Embryonic facial prominence (tissue), 1 donor: ENCODE results near the gene TOLLIP.
"Not testable (repeated sequence)": the region's sequence is repeated elsewhere in the genome, so short reads cannot be mapped to it uniquely, and the experiment has no call there.

ENCODE experiments used
- DNase-seq: peaks from one replicate; pipeline ENCODE4 v3.0.0-alpha.2; 2016; ENCODE audit errors: extremely low spot score

TOLLIP gene

DNA sequence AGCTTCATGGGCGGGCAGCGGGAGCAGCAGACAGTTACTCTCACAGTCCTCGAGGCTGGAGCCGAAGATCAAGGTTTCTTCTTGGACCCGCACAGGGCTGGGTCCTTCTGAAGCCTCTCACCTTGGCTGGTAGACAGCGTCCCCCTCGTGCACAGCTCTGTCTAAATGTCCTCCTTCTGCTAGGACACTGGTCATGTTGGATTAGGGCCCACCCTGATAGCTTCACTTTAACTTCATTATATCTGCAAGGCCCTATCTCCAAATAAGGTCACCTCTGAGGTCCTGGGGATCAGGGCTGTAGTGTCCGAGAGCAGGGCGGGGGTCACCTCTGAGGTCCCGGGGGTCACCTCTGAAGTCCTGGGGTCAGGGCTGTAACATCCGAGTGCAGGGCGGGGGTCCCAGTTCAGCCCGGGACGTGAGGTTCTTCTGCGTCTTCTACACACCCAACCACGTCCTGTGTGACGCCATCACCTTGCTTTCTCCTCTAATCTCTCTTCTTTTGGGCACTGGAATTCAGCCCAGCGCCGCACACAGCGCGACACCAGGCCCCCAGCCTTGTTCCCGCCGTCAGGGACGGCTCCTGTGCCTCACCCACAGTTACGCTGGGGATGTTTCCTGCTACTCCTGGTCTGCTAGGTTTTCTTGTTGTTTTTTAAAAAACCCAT is 34.1 kb upstream of the TOLLIP start:
- no peak for DNase-seq

DNA sequence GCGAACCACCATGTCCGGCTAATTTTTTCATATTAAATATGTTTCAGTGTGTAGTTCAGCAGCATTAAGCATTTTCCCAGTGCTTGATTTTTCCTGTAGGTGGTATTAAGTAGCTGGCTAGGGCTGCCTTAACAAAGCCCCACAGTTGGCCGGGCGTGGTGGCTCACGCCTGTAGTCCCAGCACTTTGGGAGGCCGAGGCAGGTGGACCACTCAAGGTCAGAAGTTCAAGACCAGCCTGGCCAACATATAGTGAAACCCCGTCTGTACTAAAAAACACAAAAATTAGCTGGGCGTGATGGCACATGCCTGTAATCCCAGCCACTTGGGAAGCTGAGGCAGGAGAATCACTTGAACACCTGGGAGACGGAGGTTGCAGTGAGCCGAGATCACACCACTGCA is 33.5 kb upstream of the TOLLIP start:
- no peak for DNase-seq

DNA sequence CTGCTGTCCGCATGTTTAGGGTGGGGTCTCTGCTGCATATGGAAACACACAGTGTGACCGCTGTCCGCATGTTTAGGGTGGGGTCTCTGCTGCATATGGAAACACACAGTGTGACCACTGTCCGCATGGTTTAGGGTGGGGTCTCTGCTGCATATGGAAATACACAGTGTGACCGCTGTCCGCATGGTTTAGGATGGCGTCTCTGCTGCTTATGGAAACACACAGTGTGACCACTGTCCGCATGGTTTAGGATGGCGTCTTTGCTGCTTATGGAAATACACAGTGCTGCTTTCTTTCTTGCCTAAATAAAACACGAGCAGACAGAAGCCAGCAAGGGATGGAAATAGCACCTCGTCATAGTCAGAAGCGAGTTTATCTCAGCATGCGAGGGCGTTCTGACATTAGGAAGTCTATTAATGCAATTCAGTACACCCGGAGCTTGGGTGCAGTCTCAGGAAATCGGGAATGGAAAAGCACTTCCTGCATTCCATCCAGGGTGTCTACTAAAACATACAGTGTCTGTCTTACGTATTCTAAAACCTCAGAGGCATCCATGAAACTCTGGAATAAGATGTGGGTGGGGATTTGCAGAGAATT is 32.6 kb upstream of the TOLLIP start:
- no peak for DNase-seq

DNA sequence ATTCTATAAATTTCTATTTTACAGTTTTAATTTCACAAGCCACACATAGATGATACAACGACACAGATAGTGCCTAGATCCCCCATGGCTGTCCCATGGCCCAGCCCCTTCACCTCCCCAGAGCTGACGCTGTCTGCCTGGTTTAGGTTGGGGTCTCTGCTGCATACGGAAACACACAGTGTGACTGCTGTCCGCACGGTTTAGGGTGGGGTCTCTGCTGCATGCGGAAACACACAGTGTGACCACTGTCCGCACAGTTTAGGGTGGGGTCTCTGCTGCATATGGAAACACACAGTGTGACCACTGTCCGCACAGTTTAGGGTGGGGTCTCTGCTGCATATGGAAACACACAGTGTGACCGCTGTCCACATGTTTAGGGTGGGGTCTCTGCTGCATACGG is 31.8 kb upstream of the TOLLIP start:
- not testable (repeated sequence) for DNase-seq

DNA sequence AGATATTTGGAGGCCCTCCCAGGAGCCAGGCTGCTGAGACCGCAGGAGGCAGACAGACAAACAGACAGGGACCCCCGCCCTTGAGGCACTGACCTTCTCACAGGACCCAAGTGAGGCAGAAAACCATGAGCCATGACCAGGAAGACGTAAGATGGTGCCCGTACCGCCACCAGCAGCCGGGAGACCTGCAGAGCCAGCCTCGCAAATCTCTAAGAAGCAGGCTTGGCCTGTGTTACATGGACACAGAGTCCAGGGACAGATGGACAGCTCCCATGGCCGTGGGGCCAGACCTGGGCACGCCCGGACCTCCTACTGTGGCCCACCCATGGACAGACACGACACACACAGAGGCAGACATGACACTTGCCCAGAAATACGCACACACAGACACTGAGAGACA is 30.7 kb upstream of the TOLLIP start:
- DNase-seq = no peak

DNA sequence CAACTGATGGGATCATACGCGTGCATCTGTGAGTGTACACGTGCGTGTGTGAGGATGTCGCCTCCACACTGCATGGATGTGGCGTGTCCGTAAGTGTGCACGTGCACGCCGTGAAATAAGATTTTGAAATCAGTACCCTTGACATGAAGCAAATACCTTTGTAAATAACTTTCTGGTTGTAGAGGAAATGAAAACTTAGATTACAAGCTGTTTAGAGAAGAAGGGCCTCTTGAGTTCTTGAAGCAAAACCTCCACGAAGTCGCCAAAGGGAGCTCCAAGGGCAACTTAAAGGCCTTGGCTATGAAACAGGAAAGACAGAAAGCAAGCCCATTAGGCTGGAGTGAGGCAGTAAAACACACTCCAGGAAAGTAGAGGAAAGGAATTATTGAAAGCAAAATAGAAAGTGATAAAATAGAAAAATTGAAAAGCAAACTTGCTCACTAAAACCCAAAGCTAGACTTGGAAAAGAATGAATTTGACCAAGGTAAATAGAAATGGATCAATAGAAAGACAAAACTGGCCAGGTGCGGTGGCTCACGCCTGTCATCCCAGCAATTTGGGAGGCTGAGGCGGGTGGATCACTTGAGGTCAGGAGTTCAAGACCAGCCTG is 29.7 kb upstream of the TOLLIP start:
- no peak for DNase-seq

DNA sequence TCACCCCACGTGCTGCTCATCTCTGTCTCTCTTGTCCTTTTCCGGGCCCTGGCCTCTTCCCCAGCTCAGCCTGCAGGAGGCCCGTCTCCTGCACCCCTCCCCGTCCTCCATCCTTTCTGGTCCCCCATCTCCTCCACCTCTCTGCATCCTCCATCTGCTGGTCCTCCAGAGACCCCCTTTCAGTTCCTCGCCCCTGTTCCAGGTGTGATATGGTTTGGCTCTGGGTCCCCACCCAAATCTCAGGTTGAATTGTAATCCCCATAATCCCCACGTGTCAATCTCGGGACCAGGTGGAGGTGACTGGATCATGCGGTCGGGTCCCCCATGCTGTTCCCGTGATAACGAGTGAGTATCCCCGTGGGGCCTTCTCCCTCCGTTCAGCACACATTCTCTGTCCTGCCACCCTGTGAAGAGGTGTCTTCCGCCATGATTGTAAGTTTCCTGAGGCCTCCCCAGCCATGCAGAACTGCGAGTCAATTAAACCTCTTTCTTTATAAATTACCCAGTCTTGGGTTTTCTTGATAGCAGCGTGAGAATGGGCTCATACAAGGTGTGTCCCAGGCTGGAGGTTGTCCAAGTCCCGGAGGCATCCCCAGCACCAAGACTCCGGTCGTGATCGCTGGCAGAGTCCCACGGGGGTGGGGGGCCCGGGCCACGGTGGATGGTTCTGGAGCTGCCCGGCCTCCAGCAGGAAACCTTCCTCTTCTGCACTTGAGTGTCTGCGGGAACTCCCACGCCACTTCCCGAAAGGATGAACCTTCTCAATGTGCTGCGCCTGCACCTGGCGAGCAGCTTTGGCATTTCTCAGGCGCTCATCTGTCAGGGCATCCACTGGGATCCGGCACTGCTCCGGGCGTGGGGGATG is 29.0 kb upstream of the TOLLIP start:
- no peak for DNase-seq

DNA sequence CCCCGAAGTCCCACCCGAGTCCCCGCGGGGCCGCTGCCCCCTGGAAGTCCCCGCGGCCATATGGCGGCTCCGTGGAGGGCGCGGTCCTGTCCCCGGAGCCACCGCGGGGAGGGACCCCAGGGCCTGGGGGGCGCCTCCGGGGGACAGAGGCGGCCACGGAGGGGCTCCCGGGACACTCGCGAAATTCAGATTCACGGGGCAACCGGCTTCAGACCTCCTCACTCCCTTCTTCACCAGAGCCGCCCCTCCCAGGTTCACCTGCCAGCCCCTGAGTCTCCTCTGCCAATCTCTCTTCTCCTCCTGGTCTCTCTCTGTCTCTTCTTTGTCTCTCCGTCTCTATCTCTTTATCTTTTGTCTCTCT is 28.2 kb upstream of the TOLLIP start:
- DNase-seq = no peak

DNA sequence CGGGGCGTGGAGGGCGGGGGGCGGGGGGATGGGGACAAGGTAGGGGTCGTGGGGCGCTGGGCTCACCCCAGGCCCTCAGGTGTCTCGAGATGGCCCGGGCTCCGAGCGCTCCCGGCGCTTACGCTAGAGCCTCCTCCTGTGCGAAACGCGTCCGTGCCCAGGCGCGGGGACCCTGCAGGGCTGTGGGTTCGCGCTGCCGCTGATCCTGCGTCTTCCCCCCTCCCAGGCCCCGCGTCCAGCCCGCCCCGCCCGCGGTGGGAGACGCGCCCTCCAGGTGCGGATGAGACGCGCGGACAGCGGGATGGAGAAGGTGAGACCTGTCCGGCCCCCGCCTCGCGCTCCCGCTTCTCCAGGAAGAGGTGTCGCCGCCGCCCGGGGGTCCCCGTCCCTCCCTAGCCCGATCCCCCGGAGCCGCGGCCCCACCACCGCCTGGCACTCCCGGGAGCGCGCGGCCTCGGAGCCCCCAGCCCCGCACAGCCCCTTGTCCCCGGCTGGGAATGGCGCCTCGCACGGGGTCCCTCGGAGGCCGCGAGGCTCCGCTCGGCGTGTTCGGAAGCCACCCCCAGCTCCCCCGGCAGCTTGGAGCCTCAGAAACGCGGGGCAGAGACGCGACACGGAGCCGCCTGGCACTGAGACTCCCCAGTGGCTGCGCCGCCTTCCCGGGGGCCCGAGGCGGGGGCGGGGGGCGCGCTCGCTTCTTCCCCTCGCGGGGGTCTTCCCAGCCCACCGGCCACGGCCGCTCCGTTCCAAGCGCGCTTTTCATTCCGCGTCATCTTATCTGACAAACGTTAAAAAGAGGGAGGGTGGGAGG is 27.6 kb upstream of the TOLLIP start:
- no peak for DNase-seq

DNA sequence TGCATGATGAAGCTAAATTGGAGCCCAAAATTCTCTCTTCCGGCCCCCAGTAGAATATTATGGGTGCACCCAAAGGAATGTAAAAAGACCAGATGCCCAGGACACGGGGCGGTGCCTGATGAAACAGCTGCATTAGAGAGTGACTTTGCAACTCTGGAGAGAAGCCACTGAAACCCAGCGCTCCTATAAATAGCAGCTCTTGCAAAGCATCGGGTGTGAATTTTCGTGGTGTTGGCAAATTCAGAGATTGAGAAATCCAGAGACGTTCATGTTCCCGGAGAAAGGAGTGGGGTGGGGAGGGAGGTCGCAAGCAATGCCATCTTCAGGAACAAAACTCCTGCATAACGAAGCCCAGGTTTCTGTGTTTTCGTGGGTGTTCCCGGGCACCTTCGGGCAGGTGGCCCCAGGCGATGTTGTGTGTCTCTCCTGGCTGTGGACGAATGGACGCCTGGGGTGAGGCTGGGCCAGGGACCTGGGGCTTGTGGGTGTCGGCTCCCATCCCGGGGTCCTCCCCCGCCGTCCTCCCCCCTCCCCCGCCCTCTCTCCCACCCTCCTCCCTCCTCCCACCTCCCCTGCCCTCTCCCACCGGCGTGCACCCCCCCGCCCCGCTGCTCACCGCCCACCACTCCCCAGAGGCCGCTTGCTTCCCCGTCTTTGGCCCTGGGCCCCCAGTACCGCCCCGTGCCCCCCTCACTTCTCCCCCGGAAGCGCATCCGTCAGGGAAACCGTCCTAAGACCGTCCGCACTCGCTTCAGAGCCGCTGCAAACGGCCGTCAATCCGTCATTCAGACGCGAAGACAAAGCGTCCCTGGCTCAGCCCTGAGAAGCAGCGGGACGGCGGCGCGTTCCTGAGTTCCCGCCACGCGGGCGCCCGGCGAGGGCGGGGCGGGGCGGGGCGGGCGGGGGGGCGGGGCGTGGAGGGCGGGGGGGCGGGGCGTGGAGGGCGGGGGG is 26.7 kb upstream of the TOLLIP start:
- DNase-seq = no peak

DNA sequence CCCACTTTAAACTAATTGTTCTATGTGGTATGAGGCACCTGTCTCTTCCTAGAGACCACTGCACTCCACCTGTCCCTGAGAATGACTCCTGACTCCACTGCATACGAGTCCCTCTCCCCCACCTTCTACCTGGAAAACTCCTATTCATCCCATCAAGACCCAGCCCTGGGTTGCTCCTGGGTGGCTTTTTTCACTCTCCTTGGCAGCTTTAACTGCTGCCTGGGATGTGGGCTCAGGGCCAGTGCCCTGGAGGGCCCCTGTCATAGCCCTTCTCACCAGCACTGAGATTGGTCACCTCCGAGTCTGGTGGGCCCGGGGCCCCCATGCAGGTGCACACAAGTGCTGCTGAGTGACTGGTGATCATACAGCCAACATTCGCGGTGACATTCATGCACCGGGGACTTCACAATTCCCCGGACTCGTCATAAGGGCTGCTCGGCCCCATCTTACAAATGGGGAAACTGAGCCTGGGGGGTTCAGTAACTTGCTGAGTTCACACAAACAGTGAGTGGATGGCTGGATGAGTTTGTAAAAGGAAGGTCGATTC is 25.9 kb upstream of the TOLLIP start:
- DNase-seq = no peak

DNA sequence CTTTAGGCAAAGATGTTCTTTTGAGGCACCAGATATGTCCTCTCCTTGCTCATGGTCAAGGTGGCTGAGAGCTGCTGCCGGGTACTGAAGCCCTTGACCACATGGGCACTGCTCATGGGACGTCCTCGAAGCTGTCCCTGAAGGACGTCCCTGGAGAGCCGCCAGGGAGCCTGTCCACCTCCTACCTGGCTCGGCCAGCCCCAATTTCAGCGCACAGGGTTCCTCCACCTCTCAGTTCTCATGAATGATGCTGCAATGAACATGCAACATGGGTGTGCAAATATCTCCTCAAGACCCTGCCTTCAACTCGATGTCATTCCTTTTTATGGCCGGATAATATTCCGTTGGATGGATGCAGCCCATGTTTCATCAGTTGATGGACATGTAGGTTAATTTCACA is 24.4 kb upstream of the TOLLIP start:
- DNase-seq = no peak

DNA sequence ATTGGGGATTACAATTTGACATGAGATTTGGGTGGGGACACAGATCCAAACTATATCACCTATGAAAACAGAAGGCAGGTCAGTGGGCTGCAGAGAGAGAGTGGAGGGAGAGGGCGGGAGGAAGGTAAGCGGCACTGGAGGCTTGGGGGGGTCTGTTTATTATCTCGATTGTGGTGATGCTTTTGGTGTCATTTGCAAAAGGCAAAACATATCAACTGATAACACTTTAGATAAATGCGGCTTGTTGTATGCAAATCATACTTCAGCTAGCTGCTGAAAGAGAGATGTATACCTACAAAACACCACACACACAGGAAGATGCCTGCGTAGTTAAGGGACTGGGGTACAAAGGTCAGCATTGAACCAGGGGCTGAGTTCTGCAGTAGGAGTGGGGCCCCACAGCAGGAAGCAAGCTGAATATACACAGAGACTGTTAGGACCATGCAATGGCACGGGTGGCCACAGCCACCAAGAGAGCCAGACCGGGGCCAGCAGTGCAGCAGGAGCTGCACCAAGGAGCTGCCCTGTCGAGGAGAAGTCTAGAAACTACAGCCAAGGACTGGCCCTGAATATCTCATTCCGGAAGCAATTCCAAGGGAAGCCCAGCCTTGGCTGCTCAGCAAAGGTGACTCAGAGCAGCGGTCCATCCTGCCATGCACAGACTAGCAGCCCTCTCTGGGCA is 23.8 kb upstream of the TOLLIP start:
- no peak for DNase-seq

DNA sequence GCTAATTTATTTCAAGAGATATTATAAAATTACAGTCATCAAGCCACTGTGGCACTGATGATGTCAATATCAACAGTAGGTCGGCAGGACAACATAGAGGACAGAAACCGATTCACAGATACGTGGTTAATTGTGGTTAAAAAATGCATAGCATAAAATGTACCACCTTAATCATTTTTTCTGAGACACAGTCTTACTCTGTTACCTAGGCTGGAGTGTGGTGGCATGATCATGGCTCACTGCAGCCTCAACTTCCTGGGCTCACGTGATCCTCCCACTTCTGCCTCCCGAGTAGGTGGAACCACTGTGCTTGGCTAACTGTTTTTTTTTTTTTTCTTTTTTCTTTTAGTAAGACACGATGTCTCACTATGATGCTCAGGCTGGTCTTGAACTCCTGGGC is 21.0 kb upstream of the TOLLIP start:
- DNase-seq = no peak

DNA sequence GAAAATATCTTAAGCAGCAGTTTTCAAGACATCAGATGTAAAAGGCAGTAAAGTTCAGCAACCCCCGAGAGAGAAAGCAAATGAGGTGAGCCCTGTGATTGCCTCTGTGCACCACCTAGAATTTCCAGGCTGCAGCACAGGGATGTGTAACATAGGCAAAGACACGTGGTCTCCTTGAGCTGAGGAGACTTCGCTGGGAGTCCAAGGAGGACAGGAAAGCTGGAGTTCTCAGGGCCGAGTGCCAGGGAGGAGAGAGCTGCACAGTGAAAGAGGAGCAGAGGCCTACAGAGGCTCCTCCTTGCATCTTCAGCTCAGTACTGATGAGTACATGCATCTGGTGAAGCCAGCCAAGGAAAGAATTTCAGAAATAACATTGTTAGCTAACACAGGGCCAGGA is 17.6 kb upstream of the TOLLIP start:
- no peak for DNase-seq

DNA sequence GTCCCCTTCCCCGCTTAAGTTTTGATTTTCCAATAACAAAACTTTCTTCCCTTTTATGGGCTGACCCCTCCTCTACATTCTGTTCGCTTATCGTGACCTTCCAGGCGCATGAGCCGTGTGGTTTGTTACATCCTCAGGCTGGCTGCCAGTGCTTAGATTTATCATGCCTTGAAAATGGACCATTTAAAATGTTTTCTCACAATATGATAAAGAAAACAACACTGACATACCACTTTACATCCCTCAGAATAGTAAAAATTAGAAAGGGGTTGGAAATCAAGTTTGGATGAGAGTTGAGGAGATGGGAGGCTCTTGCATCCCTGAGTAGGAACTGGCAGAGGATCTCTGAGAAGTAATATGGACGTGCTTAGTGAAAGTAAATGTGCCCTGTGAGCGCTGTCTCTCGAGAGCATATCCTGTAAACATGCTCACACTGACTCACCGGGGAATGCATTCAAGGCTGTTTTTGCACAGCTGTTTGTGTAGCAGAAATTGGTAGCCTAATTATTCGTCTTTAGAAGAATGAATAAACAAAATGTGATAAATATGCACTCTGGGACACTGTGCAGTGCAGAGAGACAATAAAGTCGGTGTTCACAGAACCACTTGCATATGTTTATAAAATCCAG is 17.1 kb upstream of the TOLLIP start:
- no peak for DNase-seq

DNA sequence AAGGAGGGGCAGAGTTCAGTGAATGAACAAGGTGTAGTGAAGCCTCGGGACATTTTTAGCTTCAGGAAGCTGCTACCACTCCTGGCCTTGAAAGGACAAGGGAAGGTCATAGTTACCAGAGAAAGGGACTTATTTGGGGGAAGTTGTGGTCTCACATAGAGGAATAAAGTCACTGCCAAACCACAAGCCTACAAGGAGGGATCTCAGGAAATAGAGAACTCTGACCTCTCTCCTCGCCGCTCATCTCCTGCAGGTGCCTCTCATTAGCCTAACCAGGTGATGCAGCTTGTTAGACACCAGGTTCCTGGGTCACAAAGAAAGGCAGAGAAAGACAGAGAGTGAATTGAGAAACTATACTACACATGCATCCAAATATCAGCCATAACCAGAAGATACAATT is 14.3 kb upstream of the TOLLIP start:
- DNase-seq = no peak

DNA sequence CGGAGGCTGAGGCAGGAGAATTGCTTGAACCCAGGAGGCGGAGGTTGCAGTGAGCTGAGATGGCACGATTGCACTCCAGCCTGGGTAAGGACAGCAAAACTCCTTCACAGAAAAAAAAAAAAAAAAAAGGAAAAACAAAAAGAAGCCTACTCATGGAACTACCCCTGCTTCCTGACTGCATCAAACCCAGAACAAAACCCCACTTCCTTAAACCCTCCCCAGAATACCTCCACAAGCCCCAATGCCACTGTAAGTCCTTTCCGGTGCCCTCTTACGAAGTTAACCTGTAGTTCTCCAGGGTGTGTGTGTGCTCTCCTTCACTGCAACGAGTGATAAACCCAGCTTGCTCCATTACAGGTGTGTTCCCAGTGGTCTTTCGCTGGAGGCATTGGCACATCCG is 8.6 kb upstream of the TOLLIP start:
- no peak for DNase-seq

DNA sequence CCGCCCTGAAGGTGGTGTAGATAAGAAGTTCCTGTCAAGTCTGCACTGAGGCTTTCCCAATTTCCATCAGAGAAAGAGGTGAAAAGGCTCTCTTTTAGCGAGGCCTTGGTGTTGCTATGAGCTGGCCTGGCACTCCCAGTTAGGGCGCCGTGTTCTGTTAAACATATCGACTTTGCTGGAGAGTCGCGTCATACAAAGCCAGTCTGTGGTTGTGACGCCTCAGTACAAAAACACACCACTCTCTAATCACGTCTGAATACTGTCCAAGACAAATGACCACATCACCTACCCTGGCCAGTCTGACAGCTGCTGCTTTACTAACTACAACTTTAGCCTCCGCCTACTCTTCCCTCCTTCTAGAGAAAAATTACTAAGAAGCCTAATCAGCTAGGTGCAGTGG is 8.0 kb upstream of the TOLLIP start:
- no peak for DNase-seq
